PC-3 (cell line): ENCODE results near the gene MUC6.

Source experiments
- EZH2 ChIP-seq: fragments of 300-600 bp; sonication (generic); IDR thresholded peaks from one replicate; pipeline ENCODE4 v1.6.1; 2017; ENCODE audit warnings: antibody characterized with exemption, mild to moderate bottlenecking, low read length; ENCODE audit not compliant: unreplicated experiment
- EZH2phosphoT487 ChIP-seq: fragments of 300-600 bp; sonication (generic); IDR thresholded peaks from 2 replicates; pipeline ENCODE4 v1.6.1; 2018; ENCODE audit warnings: mild to moderate bottlenecking, antibody characterized with exemption, low read length, borderline replicate concordance
- TF ChIP-seq, protein P1 (sequence below): fragments of 300-600 bp; sonication (generic); conservative IDR thresholded peaks from 2 replicates; pipeline ENCODE4 v1.5.1; 2017; ENCODE audit warnings: antibody characterized with exemption, low read depth, mild to moderate bottlenecking, low read length

DNA sequence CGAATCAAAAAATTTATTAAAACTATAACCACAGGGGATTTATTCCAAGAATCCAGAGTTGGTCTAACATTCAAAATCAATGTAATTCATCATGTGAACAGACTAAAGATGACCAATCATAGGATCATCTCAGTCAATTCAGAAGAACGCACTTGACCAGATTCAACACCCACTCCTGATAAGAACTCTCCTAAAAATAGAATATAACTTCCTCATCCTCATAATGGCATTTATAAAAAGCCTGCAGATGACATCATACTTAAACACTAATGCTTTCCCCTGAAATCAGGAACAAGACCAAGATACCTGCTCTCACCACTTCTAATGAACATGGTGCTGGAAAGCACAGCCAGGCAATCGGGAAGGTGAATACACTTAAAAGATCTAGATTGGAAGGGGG is 27.6 kb upstream of the MUC6 start:
- TF ChIP-seq EZH2 (no peak), EZH2phosphoT487 (no peak)
- TF ChIP-seq, protein P1, sequence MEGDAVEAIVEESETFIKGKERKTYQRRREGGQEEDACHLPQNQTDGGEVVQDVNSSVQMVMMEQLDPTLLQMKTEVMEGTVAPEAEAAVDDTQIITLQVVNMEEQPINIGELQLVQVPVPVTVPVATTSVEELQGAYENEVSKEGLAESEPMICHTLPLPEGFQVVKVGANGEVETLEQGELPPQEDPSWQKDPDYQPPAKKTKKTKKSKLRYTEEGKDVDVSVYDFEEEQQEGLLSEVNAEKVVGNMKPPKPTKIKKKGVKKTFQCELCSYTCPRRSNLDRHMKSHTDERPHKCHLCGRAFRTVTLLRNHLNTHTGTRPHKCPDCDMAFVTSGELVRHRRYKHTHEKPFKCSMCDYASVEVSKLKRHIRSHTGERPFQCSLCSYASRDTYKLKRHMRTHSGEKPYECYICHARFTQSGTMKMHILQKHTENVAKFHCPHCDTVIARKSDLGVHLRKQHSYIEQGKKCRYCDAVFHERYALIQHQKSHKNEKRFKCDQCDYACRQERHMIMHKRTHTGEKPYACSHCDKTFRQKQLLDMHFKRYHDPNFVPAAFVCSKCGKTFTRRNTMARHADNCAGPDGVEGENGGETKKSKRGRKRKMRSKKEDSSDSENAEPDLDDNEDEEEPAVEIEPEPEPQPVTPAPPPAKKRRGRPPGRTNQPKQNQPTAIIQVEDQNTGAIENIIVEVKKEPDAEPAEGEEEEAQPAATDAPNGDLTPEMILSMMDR = no peak
